Central memory CD8-positive, alpha-beta T cell (primary cell): Measurements from ENCODE around the gene PATJ.

Experiments used
- ATAC-seq: fragments of 150-1000 bp; cut with Tn5 transposase; replicated peaks from 2 replicates; pipeline ENCODE4 v1.10.0; 2022; ENCODE audit warnings: mild to moderate bottlenecking, moderate FRiP score, moderate number of reproducible peaks; ENCODE audit not compliant: poor library complexity, severe bottlenecking; ENCODE audit errors: extremely low read depth
- DNase-seq, 2 donors: peaks; one replicate each; pipeline ENCODE4 v3.0.0; 2021; ENCODE audit warnings: low spot score in 2 of 2
- H3K27ac Mint-ChIP-seq: one replicate; pipeline ENCODE4 v1.8.0; 2022; ENCODE audit warnings: low read depth, mild to moderate bottlenecking, moderate library complexity, mixed read lengths
- H3K27me3 Mint-ChIP-seq: one replicate; pipeline ENCODE4 v1.8.0; 2022; ENCODE audit warnings: mixed read lengths
- H3K36me3 Mint-ChIP-seq: one replicate; pipeline ENCODE4 v1.8.0; 2022; ENCODE audit warnings: mild to moderate bottlenecking, moderate library complexity, mixed read lengths; ENCODE audit not compliant: insufficient read depth
- H3K4me1 Mint-ChIP-seq: one replicate; pipeline ENCODE4 v1.8.0; 2022; ENCODE audit warnings: mixed read lengths
- H3K4me3 Mint-ChIP-seq: one replicate; pipeline ENCODE4 v1.8.0; 2022; ENCODE audit warnings: mild to moderate bottlenecking, moderate library complexity, mixed read lengths
- H3K9me3 Mint-ChIP-seq: one replicate; pipeline ENCODE4 v1.8.0; 2022; ENCODE audit warnings: mixed read lengths

PATJ gene

GRCh38 chr1:62227496-62227895 lies 485.2 kb downstream of the PATJ start:
- no peaks in the 10 kb centered on the region for H3K9me3 Mint-ChIP-seq
- H3K27me3 Mint-ChIP-seq: peaks cover 33% of the 10 kb centered on the region
- ATAC-seq (no peak), DNase-seq (no peak)
- no peaks in the 10 kb centered on the region for H3K36me3 Mint-ChIP-seq
- H3K4me1 Mint-ChIP-seq: no peaks in the 10 kb centered on the region
- H3K27ac Mint-ChIP-seq: no peak overlapping the region
- no peak overlapping the region for H3K4me3 Mint-ChIP-seq
